ENCODE measurements around the gene RNF220. TPM values are rescaled to one million over a fixed set of nuclear protein-coding genes. Genes with fewer than 3 reads are reported as not detected.

RNF220 gene
- total and polyA plus RNA-seq, 2 of the 13 experiments (the other 11 are each of a cell fraction or from before 2014, with no cell fraction given) = 48.2 to 72.1 TPM

- no peak for TF ChIP-seq MTERF4 (CRISPR knock-in tag; IDR thresholded peaks at IDR 0.05)
- no peak for TF ChIP-seq TAF15 (IDR thresholded peaks at IDR 0.05; ENCODE audit: low read depth, low read length, poor library complexity, severe bottlenecking)
- peak; percentile 41; the same call in 1 of the 2 replicates for TF ChIP-seq ATF1 (CRISPR knock-in tag; IDR thresholded peaks at IDR 0.05)
- TF ChIP-seq SIN3A (IDR thresholded peaks at IDR 0.05; ENCODE audit: borderline replicate concordance, low read depth, low read length) = no peak
- TF ChIP-seq ZZZ3 (CRISPR knock-in tag; IDR thresholded peaks at IDR 0.05; ENCODE audit: borderline replicate concordance) = no peak
- peak; percentile 39; the same call in 1 of the 2 replicates for TF ChIP-seq HNF4A (CRISPR knock-in tag; IDR thresholded peaks at IDR 0.05)
- no peak for TF ChIP-seq EHMT2 (IDR thresholded peaks at IDR 0.05; ENCODE audit: borderline replicate concordance, low read depth, low read length)
- no peak for TF ChIP-seq HIVEP1 (CRISPR knock-in tag; IDR thresholded peaks at IDR 0.05)
- TF ChIP-seq ZFP36 (IDR thresholded peaks at IDR 0.05; ENCODE audit: borderline replicate concordance, low read depth, low read length, partially characterized antibody) = no peak
- TF ChIP-seq XBP1 (CRISPR knock-in tag; IDR thresholded peaks at IDR 0.05) = no peak
- no peak for TF ChIP-seq ZNF747 (CRISPR knock-in tag; IDR thresholded peaks at IDR 0.05; ENCODE audit: borderline replicate concordance)
- TF ChIP-seq KLF16 (CRISPR knock-in tag; IDR thresholded peaks at IDR 0.05) = no peak
- no peak for TF ChIP-seq DNMT1 (CRISPR knock-in tag; IDR thresholded peaks at IDR 0.05)
- no peak for TF ChIP-seq KLF6 (CRISPR knock-in tag; IDR thresholded peaks at IDR 0.05)
- TF ChIP-seq SOX6 (IDR thresholded peaks at IDR 0.05) = no peak
- TF ChIP-seq SOX6 (CRISPR knock-in tag; IDR thresholded peaks at IDR 0.05) = peak; percentile 48; the same call in 1 of the 2 replicates
- 0 out of 2 replicates have a peak, but pooled peaks have one; percentile 17 for TF ChIP-seq HHEX (CRISPR knock-in tag; IDR thresholded peaks at IDR 0.05)
- no peak for TF ChIP-seq ZNF101 (CRISPR knock-in tag; IDR thresholded peaks at IDR 0.05; ENCODE audit: borderline replicate concordance, low read depth)
- no peak for TF ChIP-seq GABPA (IDR thresholded peaks at IDR 0.05; ENCODE audit: low read depth, low read length)
- peak; percentile 38; the same call in 1 of the 2 replicates for TF ChIP-seq GABPA (CRISPR knock-in tag; IDR thresholded peaks at IDR 0.05; ENCODE audit: low read depth)
- no peak for TF ChIP-seq SNAPC4 (CRISPR knock-in tag; IDR thresholded peaks at IDR 0.05)
- peak; percentile 23 to 55; a peak in 2 of 4 replicates for TF ChIP-seq HMGXB4 (CRISPR knock-in tag; IDR thresholded peaks at IDR 0.05; ENCODE audit: borderline replicate concordance in 1 of 2, low read depth in 1 of 2)
- TF ChIP-seq ZNF839 (CRISPR knock-in tag; IDR thresholded peaks at IDR 0.05; ENCODE audit: borderline replicate concordance) = no peak
- TF ChIP-seq CHD4 (IDR thresholded peaks at IDR 0.05; ENCODE audit: borderline replicate concordance, low read length) = no peak
Observed at GRCh38 chr1:44677201-44677766, 272.2 kb downstream of the RNF220 start (continued).
